Activated CD4-positive, alpha-beta T cell treated with anti-CD3 and anti-CD28 coated beads, Interleukin-2, amount 50 U/mL, for 24 hours (primary cell): ENCODE results near the gene CPNE4.

Source experiments
- DNase-seq, 2 donors: peaks; one replicate each; pipeline ENCODE4 v3.0.0-alpha.2; 2020; ENCODE audit warnings: low read depth in 1 of 2, low spot score in 1 of 2

CPNE4 gene

DNA sequence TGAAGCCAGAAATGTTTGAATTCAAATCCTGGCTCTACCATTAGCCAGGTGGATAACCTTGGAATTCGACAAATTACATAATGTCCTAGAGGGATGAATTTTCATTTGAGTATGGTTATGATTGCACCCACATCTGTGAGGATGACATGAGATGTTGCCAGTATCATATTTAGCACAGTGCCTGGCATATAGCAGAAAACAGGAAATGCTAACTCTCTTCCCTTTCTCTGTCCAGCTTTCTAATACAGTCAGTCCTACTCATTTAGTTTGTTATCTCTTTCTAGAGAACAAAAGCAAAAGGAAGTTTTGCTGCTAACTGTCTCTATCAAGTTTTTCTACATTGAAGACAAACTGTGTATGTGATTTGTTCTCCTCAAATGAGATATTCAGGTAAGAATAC, 231.7 kb downstream of the CPNE4 start:
- DNase-seq, result no peak

DNA sequence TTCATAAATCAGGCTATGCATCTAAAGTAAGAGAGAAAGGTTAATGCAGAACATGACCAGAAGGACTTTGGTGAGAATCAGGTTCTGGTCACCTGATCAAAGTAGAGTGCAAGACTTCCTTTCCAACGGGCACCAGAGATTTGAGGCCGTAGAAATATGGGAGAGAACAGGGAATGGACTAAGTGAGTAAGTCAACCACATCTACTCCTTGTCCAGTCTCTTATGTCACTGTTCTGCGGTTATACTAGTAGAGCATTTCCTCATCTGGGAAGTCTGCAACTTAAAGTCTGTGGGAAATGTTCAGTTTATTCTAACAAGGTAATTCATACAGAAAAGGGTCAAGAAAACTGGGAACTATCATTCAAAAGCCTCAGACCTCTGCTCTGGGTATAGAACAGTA, 232.8 kb downstream of the CPNE4 start:
- no peak for DNase-seq

DNA sequence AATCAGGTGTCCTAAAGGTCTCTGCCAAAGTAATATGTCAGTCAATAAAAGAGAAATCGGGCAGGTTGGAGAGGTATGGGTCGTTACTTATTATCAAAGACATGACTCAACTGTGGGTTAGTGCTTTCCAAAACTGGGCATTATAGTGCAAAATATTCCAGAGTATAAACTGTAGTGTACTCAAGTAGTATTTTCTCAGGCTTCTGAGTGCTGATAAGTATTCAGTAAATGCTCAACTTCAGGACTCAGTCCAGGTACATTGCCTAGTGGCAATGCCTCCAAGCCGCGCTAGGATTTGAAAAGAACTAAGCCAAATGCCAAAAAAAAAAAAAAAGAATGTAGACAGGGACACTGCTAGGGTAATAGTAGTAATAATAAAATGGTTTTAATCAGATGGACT, 233.2 kb downstream of the CPNE4 start:
- no peak for DNase-seq

DNA sequence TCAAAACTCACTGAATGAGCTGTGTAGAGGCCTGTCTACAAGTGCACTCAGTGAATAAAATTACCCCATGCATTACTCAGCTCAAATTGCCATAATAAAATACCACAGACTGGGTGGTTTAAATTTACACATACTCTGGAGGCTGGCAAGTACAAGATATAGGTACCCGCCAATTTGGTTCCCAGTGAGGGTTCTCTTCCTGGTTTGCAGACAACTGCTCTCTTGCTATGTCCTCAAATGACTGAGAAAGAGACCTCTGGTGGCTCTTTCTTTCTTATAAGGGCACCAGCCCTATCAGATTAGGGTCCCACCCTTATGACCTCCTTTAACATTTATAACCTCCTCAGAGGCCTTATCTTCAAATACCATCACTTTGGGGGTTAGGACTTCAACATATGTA, 237.0 kb downstream of the CPNE4 start:
- no peak for DNase-seq

DNA sequence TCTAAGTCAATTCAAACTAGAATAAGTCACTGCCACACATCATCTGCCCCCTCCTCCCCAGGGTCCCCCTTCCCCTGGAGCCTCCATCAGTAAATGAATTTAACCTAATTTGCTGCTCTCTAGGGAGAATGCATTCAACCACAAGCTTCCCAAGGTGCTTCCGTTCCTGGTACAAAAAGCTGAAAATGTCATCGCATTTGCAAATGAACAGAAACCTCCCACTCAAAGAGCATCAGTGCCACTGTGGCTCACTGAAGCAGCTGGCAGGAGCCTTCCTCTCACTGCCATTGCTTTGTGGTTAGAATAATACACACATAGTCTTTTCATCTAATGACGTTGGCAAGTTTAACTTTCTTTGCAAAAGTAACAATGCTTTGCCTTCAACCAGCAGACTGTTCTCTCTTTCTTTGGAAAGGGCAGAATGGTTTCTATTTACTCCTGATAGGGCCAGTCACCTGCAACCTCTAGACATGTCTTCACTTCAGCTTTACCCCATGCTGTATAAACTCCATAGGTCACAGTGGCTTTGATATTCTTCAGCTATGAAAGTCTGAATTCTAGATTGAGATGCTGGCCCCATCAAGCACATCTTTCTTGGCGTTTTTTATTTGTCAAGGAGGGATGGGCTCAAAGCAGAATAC, 238.1 kb downstream of the CPNE4 start:
- DNase-seq, result no peak

DNA sequence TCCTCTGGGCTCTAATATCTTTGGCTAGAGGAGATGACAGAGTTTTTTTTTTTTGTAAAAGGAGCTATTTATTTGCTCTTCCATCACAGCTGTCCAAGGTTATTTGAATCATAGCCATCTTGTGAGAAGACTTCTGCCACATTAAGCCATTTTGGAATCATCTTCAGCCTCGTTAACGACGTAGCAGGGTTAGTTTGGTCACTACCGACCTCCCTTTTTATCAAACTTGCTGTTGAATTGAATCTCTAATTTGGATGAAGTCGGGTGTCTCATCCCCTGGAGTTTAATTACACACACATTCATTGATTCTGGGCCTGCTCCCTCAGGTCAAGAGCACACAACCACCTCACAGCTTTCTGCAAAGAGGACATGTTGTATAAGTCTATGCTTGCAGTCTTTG, 238.7 kb downstream of the CPNE4 start:
- DNase-seq, result no peak

DNA sequence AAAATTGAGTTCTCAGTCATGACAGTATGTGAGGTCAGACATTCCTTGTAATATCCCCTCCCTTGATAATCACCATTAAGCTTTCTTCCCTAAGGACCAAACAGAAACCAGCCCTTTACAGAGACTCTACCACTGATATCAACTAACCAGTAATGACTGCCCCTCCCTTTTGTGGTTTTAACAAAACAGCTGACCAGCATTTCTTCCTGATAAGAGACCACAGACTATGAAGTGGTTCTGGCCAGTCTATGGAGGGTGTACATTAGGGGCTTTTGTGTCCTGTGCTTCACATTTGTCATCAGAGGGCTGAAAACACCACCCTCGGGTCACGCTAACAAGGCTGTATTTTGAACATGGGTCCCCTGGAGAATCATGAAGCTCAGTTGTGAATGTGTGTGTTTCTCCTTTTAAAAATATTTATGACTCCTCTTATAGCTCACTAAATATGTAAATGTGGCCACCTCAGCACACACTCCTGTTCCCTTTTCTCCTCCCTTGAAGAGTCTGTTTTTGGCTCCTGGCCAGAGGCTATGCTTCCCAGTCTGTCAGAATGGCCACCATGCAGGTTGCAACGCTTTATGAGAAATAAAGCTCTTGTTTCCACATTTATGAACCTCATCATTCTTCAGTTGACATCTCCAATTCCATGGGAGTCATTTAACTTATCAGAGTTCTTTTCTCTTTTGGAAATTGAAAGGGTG, 239.3 kb downstream of the CPNE4 start:
- DNase-seq, result no peak

DNA sequence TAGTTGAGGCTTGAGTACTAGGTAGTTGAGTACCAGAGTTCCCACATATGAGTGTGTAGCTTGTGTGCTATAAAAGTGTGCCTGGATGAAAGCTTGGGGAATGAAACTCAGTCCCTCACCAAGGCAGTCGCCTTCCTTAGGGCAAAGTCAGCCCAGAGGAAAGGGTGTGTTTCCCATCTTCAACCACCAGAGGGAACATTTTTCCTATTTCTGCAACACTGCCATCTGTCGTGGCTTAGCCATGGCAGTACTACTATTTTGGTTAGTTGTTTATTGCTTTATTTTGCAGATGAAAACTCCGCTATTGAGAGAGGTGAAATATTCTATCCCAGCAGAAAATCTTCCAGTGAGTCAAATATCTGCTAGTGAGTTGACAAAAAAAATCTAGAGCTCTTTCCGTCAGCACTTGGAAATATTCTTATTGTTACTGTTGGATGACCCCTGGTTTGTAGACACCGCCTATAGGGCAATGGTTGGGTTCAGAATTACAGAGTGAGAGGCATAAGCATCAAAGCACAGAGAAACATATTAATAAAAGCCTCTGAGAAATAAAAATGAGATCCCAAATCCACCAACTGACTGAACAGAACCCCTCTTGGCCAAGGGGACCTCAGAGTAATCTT, 239.9 kb downstream of the CPNE4 start:
- DNase-seq, result peak in 1 of 2 donors; percentile 11

DNA sequence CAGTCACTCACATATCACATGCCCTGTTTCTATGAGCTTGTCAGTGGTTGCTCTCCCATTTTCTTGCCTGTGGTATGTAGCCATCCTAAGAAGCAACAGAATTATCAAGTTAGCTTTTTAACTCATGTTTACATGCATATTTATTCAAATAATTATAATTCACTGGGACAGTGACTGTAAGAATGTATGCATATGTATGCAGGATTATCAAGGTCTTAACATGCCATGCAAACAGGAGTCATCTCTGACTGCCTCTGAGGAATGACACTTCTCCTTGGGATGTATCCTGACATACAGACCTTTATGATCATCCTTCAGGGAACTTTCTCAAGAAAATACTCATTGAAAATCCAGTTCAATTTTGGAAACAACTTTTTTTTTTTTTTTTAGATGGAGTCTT, 240.9 kb downstream of the CPNE4 start:
- DNase-seq, result no peak

DNA sequence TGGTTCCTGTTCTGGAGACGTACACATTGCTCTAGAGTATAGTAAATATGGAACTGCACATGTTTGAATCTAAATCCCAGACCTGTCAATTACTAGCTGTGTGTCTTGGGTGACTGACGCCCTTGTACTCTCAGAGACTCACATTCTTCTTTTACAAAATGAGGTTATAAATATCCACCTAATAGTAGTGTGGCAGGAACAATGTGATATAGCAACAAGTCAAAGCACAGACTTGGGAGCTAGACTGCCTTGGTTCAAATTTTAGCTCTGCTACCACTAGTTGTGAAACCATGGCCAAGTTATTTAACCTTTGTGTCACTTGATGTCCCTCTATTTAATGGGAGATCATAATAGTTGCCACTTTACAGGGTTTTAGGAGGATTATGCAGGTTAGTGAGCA, 245.6 kb downstream of the CPNE4 start:
- DNase-seq, result no peak

DNA sequence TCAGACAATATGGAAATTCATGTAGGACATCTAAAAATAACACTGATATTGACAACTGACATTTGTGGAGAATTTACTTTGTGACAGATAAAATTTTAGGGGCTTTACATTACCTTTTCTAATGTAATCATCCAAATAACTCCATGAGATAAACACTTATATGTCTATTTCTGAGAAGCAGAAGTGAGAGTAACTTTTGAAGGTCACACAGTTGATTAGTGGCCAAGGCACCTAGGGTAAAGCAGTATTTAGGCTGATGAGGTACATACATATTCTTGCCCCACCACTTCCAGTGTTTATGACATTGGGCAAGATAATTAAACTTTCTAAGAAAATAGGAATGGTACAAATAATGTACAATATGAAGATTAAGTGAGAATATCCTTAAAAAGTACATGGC, 248.4 kb downstream of the CPNE4 start:
- no peak for DNase-seq

DNA sequence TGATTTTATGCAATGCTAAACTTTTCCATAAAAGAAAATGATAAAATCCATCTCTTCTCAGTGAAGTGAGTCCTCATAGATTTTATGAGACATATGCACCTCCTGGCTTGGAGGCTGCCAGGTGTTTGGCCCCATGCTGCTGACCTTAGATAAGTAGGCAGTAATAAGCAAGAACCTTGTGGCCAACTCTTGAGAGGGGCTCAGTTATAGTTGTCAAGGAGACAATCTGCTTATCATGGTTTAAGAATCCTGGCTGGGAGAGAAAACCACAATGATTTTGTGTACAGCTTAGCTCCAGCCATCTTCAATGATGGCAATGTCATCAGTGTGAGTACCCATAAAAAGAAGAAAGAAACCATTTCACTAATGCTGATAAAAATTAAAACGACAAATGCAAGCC, 252.1 kb downstream of the CPNE4 start:
- no peak for DNase-seq

DNA sequence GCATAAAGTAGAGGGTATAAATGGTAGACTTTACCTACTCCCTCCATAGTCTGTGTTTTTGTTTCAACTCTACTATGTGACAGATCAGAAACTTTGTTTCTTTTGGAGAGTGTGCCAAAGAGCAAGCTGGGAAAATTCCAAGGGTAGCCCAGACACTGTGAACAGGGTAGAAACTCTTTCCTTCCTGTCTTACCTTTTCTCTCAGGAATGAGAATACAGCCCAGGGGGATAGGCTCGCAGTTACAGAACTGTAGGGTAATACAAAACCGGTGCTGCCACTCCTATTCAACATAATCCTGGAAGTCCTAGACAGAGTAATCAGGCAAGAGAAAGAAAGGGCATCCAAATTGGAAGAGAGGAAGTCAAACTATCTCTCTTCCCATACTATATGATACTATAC, 256.3 kb downstream of the CPNE4 start:
- no peak for DNase-seq

DNA sequence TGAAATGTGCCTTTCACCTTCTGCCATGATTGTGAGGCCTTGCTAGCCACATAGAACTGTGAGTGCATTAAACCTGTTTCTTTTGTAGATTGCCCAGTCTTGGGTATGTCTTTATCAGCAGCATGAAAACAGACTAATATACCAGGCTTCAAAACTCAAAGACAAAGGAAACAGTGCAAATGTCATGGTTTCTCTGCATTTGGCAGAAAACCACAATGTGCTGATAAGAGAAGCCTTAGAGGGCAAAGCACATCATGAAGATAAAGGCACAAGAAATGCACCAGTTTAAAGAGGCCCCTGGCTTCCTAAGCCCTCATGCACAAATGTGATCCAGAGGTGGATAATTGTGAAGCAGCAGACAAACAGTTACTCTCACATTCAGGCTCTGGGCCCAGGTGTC, 259.2 kb downstream of the CPNE4 start:
- DNase-seq, result no peak

DNA sequence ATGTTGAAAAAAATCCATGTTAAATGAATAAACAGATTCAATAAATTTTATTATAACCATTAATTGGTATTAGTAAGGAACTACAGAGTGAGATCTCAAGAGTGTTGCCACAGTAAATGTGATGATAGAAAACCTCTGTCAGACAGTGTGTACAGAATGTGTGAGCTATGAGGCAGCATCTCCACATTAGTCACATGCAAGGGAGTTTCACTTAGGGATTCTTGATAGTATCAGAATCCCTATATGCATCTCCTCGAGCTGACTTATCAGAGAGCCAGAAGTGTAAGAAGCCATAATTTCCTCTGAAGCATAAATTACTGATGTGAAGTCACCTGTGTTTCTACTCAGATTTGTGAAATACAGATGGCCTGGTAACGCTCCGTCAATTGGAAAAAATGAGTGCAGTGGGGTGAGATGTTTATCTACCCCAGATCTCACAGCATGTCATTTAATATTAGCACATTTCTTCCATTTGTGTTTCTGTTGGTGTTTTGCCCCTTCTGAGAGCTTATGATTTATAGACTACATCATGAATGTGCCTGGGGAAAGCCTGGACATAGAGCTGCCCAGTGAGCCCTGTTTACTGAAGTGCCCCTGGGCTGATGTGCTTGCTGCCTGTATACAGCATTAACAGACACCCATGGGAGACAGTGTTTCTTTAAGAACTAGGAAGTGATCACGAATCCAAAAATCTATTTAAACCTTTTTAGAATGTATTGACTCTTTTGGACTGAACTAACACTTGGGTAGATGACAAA, 262.4 kb downstream of the CPNE4 start:
- DNase-seq, result no peak

DNA sequence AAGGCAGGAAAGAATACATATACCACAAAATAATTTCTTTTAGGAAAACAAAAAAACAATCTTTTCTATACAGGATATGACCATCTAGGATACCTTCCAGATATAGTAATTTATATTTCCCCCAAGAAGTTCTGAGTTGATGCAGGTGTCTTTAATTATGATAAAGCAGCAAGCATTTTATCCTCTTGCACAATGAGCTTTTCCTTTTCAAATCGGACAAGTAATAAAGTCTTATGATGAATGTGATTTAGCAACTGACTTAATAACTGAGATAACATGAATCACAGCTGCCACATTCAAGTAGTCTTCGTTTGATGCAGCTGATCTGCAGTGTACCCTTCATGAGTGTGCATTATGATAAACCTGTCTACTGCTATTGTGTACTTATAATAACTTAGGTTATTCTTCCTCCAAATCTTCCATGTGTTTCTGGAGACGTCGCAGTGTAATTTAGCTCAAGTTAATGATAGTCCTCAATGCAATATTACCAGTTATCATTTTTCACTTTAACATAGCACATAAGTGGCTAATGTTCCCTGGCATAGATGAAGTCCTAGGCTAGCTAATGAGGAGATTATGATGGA, 271.7 kb downstream of the CPNE4 start:
- no peak for DNase-seq

DNA sequence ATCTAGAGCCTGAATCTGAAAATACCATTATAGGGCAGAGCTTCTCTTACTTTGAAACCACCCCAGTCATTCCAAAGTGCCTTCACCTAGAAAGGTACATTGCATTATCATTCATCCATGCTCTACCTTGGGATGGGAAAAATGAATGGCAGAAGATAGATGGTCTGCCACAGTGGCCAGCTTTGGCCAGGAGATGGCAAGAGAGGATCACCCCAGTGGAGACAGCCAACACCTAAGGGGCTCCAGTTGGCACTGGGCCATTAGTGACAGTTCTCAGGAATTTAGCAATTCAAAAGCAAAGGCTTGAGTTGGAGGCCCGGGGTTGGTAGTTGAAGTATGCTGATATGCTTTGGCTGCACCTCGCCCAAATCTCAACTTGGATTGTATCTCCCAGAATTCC, 278.4 kb downstream of the CPNE4 start:
- no peak for DNase-seq

DNA sequence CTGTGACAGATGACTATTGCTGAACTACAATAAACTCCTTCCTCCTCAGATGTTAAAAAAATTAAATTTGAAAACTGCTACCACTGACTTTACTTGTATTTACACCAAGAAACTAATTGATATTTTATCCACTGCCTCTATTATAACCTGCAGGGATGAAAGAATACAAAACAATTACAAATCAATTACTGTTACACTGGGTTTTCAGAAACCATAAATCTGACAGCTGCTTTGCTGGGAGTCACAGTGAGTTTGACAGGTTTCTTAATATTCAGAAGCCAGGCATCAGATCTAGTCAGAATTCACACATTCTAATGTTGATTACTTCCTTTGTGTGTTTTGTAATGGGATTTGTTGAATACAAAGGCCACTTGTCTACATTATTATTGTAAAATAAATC, 279.4 kb downstream of the CPNE4 start:
- no peak for DNase-seq

DNA sequence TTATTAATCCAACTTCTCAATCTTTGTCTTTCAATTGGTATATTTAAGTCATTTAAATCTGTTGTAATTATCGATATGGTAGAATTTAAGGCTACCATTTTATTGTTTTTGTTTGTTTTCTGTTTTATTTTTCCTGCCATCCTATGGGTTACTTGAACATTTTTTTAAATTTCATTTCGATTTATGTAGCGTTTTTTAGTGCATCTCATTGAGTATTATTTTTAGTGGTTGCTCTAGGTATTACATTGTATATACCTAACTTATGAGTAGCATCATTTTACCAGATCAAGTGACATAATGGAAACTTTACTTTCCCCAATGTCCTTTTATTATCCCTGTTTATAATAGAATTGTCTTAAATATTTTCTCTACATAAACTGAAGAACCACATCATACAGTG, 284.6 kb downstream of the CPNE4 start:
- no peak for DNase-seq

DNA sequence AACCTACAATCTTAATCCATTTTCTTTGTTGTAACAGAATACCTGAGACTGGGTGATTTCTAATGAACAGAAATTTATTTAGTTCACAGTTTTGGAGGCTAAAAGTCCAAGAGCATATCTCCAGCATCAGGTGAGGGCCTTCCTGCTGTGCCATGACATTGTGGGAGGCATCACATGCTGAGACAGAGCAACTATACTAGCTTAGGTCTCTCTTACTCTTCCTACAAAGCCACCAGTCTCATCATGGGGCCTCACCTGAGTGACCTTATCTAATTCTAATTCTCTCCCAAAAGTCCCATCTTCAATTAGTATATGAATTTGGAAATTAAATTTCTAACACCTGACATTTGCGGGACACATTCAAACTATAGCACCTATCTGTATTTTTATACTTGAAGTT, 285.0 kb downstream of the CPNE4 start:
- no peak for DNase-seq

DNA sequence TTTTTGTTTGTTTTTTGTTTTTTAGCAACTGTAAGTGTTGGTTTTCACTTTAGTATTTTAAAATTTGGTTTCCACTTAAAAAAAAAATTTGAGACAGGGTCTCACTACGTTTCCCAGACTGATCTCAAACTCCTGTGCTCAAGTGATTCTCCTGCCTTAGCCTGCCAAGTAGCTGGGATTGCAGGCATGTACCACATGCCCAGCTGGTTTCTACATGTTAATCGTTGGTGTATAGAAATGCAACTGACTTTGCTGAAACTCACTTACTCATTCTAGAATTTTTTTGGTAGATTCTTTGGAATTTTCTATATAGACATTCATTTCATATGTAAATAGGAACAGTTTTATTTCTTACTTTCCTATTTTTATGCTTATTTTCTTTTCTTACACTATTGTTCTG, 287.3 kb downstream of the CPNE4 start:
- no peak for DNase-seq

DNA sequence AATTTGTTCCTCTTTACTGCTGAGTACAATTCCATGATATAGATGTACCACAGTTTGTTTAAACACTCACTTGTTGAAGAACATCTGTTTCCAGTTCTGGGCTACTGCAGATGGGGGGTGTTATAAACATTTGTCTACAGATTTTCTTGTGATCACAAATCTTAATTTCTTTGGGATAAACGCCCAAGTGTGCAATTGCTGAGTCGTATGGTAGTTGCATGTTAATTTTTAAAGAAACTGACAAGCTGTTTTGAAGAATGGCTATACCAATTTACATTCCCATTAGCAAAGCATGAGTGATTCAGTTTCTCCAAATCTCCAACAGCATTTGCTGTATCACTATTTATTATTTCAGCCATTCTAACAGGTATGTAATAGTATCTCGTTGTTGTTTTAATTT, 290.0 kb downstream of the CPNE4 start:
- no peak for DNase-seq
